CD14-positive monocyte (primary cell): ENCODE data around the gene MISFA. TPM values are rescaled to one million over a fixed set of nuclear protein-coding genes. Genes with fewer than 3 reads are reported as not detected.
"Not testable (repeated sequence)": the region's sequence is repeated elsewhere in the genome, so short reads cannot be mapped to it uniquely, and the experiment has no call there.

Experiments
- DNase-seq, 3 donors: peaks; one replicate each; pipeline ENCODE4 v3.0.0-alpha.2; 2011 to 2022
- H2AFZ ChIP-seq: 2 replicates; pipeline ENCODE4 v1.6.0; 2012; ENCODE audit warnings: mild to moderate bottlenecking, low read depth, low read length, inconsistent platforms; ENCODE audit not compliant: insufficient read depth, poor library complexity, severe bottlenecking
- H3K27ac ChIP-seq, 2 donors: 1 replicate in 1 of 2; 2 replicates in 1 of 2; pipeline ENCODE4 v1.5.1; 2012 to 2013; ENCODE audit warnings: low read length in 2 of 2, control low read depth in 1 of 2, inconsistent platforms in 1 of 2, low read depth in 1 of 2, mild to moderate bottlenecking in 1 of 2
- H3K27me3 ChIP-seq, 2 donors: one replicate each; pipeline versions ENCODE4 v1.6.0 to v1.6.1; 2011 to 2013; ENCODE audit warnings: low read length in 2 of 2; ENCODE audit not compliant: control insufficient read depth in 2 of 2, insufficient read depth in 2 of 2
- H3K36me3 ChIP-seq, 2 donors: replicated peaks in 1 of 2; 1 replicate in 1 of 2; 2 replicates in 1 of 2; pipeline versions ENCODE4 v1.5.1 to v1.6.1; 2012 to 2013; ENCODE audit warnings: low read length in 2 of 2, control low read depth in 1 of 2, inconsistent platforms in 1 of 2, mild to moderate bottlenecking in 1 of 2; ENCODE audit not compliant: insufficient read depth in 2 of 2, control insufficient read depth in 1 of 2
- H3K4me1 ChIP-seq, 2 donors: 1 replicate in 1 of 2; 2 replicates in 1 of 2; pipeline versions ENCODE4 v1.5.1 to v1.6.1; 2012 to 2013; ENCODE audit warnings: low read length in 2 of 2, control low read depth in 1 of 2, inconsistent platforms in 1 of 2, mild to moderate bottlenecking in 1 of 2, moderate library complexity in 1 of 2; ENCODE audit not compliant: insufficient read depth in 2 of 2, control insufficient read depth in 1 of 2
- H3K4me2 ChIP-seq: replicated peaks from 2 replicates; pipeline ENCODE3; 2012; ENCODE audit warnings: low read length, moderate library complexity, mild to moderate bottlenecking; ENCODE audit not compliant: poor library complexity, severe bottlenecking; ENCODE audit errors: extremely low read depth
- H3K4me3 ChIP-seq, 3 experiments: fragments of 200-600 bp in 1 of 3; sonication (generic) in 1 of 3; replicated peaks in 1 of 3; 1 replicate in 2 of 3; 2 replicates in 1 of 3; pipeline ENCODE4 v1.5.1; 2011 to 2013; ENCODE audit warnings: low read length in 3 of 3, mild to moderate bottlenecking in 3 of 3, control low read depth in 2 of 3, low read depth in 2 of 3, inconsistent platforms in 1 of 3, moderate library complexity in 1 of 3
- H3K79me2 ChIP-seq: 2 replicates; pipeline ENCODE4 v1.6.0; 2012; ENCODE audit warnings: mild to moderate bottlenecking, control low read depth, inconsistent platforms, low read length, moderate library complexity; ENCODE audit not compliant: insufficient read depth
- H3K9ac ChIP-seq: 2 replicates; pipeline ENCODE4 v1.6.0; 2017; ENCODE audit warnings: low read length, mild to moderate bottlenecking; ENCODE audit not compliant: insufficient read depth, poor library complexity, severe bottlenecking
- H3K9me3 ChIP-seq, 2 donors: replicated peaks in 1 of 2; 1 replicate in 1 of 2; 2 replicates in 1 of 2; pipeline versions ENCODE4 v1.5.1 to v1.6.1; 2012 to 2013; ENCODE audit warnings: low read length in 2 of 2, control low read depth in 1 of 2; ENCODE audit not compliant: control insufficient read depth in 1 of 2, insufficient read depth in 1 of 2
- H4K20me1 ChIP-seq: 2 replicates; pipeline ENCODE4 v1.6.0; 2012; ENCODE audit warnings: mild to moderate bottlenecking, low read length, control low read depth, moderate library complexity; ENCODE audit not compliant: insufficient read depth
- H3K27ac Mint-ChIP-seq, 7 donors: one replicate each; pipeline ENCODE4 v1.8.0; 2020; ENCODE audit warnings: mild to moderate bottlenecking in 7 of 7, mixed read lengths in 7 of 7, moderate library complexity in 6 of 7, inconsistent platforms in 2 of 7
- H3K27me3 Mint-ChIP-seq, 3 donors: one replicate each; pipeline ENCODE4 v1.8.0; 2021 to 2022; ENCODE audit warnings: low read depth in 3 of 3, mild to moderate bottlenecking in 3 of 3, mixed read lengths in 3 of 3, moderate library complexity in 3 of 3, inconsistent platforms in 1 of 3
- H3K36me3 Mint-ChIP-seq, 2 donors: one replicate each; pipeline ENCODE4 v1.8.0; 2020; ENCODE audit warnings: mixed read lengths in 2 of 2, inconsistent platforms in 1 of 2, mild to moderate bottlenecking in 1 of 2
- H3K4me1 Mint-ChIP-seq: one replicate; pipeline ENCODE4 v1.8.0; 2020; ENCODE audit warnings: mild to moderate bottlenecking, mixed read lengths
- H3K4me3 Mint-ChIP-seq, 2 donors: one replicate each; pipeline ENCODE4 v1.8.0; 2020; ENCODE audit warnings: mild to moderate bottlenecking in 2 of 2, mixed read lengths in 2 of 2, moderate library complexity in 1 of 2
- H3K9me3 Mint-ChIP-seq, 7 donors: one replicate each; pipeline ENCODE4 v1.8.0; 2020 to 2022; ENCODE audit warnings: mixed read lengths in 7 of 7, mild to moderate bottlenecking in 6 of 7, moderate library complexity in 6 of 7, inconsistent platforms in 2 of 7
- CTCF ChIP-seq: fragments of 200-600 bp; IDR thresholded peaks from one replicate; pipeline ENCODE4 v1.8.0; 2022; ENCODE audit warnings: antibody characterized with exemption, mild to moderate bottlenecking
- WGBS: methylation state at CpG from one replicate; pipeline ENCODE4 v1.1.5; 2013; ENCODE audit warnings: missing lambda C conversion rate; ENCODE audit not compliant: insufficient coverage; 5-methylcytosine and 5-hydroxymethylcytosine counted together
- intact Hi-C, 2 donors: fragments of 100-400 bp; cut with micrococcal nuclease; formaldehyde crosslinking; loops; one replicate each; pipeline versions ENCODE4 v1.15.0 to v1.15.1; 2023
- polyA plus RNA-seq, 3 donors: library from polyadenylated mRNA; depleted of rRNA in 1 of 3; unstranded in 2 of 3; stranded (reverse) in 1 of 3; fragments of 300-500 nt in 2 of 3; fragments of >200 nt in 1 of 3; fragmentation: Illumina TruSeq in 2 of 3; gene quantifications; 1 replicate in 2 of 3; 2 replicates in 1 of 3; pipeline ENCODE4 v1.2.3, GENCODE V29; 2012 to 2021

MISFA gene
- polyA plus RNA-seq, 3 donors: 0.43 TPM; not detected in 2

DNA sequence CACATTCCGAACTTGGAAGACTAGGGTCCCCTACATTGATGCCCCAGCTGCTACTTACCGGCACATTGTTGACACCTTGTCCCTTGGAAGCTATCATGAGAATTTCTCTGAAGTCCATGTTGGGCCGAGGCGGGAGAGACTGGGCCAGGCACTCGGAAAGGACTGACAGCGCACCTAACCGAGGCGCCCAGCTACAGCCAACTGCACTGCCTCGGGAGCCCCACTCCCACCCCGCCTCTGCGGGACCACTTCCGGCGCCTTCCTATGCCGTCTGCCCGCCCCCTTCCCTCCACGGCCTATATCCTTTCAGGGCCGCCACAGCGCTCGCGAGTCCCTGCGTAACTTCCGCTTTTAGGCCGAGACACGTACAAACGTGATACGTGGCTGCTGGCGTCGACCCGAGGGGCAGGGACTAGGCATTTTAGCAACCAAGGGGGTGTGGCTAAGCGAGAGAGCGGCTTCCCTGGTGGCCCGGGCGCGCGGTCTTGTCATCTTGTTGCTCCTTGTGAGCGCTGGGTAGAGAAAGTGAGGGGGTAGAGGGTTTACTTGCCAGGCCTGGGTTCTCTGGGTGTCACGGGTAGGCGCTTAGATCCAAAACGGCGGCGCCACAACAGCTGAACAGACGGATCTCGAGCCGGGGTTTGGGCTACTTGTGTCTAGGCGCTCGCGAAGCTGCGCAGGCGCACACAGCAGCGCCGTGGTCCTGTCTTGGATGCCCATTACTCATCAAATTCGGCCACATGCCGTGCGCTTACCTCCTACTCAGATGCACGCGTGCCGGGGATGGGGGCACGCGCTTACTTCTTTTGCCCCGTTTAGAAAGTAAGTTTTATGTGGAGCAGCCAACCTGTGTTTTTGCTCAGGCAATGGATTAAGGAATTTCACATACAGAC lies 34.8 kb downstream of the MISFA start, which contains the start of gene SPTY2D1:
TSS of gene SPTY2D1 (minus strand) at position 203 of the 893 bp plus-strand sequence. CDS start at position 118, 85 bp downstream.
- H3K27ac ChIP-seq: peak within 1 kb of the TSS; percentile 92 to 96
- no peaks in the 10 kb centered on the region for H3K36me3 Mint-ChIP-seq
- peak; percentile 99 to 100 (median 99) for DNase-seq
- peak within 1 kb of the TSS; percentile 94 to 97 for H3K4me3 Mint-ChIP-seq
- H3K9me3 Mint-ChIP-seq: peaks cover 0 to 4% (median 3%) of the 10 kb centered on the region in 7 donors
- peaks cover 48% of the 10 kb centered on the region for H3K79me2 ChIP-seq
- peaks cover 18% of the 10 kb centered on the region for H3K4me1 Mint-ChIP-seq
- H3K4me2 ChIP-seq: peak within 1 kb of the TSS; percentile 81
- WGBS: 0% methylated on average over 52 of the region's 60 CpGs
- intact Hi-C loops: loop anchor here (5.0 to 10.0 kb wide), 7 partner anchors 47 to 310 kb away; partner anchors contain the start of genes TMEM86A (in 2 of the 2), TSG101 (in 2 of the 2), GTF2H1 (in 1 of the 2) and HPS5 (in 1 of the 2)
- no peaks in the 10 kb centered on the region for H3K27me3 ChIP-seq
- peaks cover 0 to 8% of the 10 kb centered on the region in 2 donors for H3K36me3 ChIP-seq
- peaks cover 12% of the 10 kb centered on the region for H4K20me1 ChIP-seq
- H2AFZ ChIP-seq: peak within 1 kb of the TSS; percentile 69
- H3K4me3 ChIP-seq: peak within 1 kb of the TSS; percentile 65 to 85 (median 70)
- H3K9ac ChIP-seq: peak within 1 kb of the TSS; percentile 91
- no peak for TF ChIP-seq CTCF
- peak within 1 kb of the TSS; percentile 99 to 100 (median 100) for H3K27ac Mint-ChIP-seq
- no peaks in the 10 kb centered on the region for H3K9me3 ChIP-seq
- H3K4me1 ChIP-seq: peaks cover 15 to 19% of the 10 kb centered on the region in 2 donors
- peaks cover 3 to 14% (median 7%) of the 10 kb centered on the region in 3 donors for H3K27me3 Mint-ChIP-seq

- no peak overlapping the region for H2AFZ ChIP-seq
- intact Hi-C loops: no loop called here
- H3K9me3 Mint-ChIP-seq: peaks cover 0 to 6% (median 3%) of the 10 kb centered on the region in 7 donors
- no peaks in the 10 kb centered on the region for H3K27me3 ChIP-seq
- H3K4me1 Mint-ChIP-seq: no peaks in the 10 kb centered on the region
- no peak overlapping the region for H3K27ac Mint-ChIP-seq
- WGBS: no CpG with 5 or more reads among the region's 1 CpG
- H3K79me2 ChIP-seq: no peaks in the 10 kb centered on the region
- H3K4me2 ChIP-seq: no peak overlapping the region
- H3K27ac ChIP-seq: no peak overlapping the region
- no peaks in the 10 kb centered on the region for H3K36me3 Mint-ChIP-seq
- H3K4me3 ChIP-seq: no peak overlapping the region
- H3K4me1 ChIP-seq: no peaks in the 10 kb centered on the region
- H3K9me3 ChIP-seq: no peaks in the 10 kb centered on the region
- peaks cover 11 to 29% (median 13%) of the 10 kb centered on the region in 3 donors for H3K27me3 Mint-ChIP-seq
- H3K36me3 ChIP-seq: no peaks in the 10 kb centered on the region
- no peak for TF ChIP-seq CTCF
- H3K9ac ChIP-seq: no peak overlapping the region
- H4K20me1 ChIP-seq: no peaks in the 10 kb centered on the region
- no peak for DNase-seq
- peak overlapping the region in 1 of 2 donors; percentile 7 for H3K4me3 Mint-ChIP-seq
Measured at GRCh38 chr11:18641677-18642076, 42.1 kb downstream of the MISFA start.

DNA sequence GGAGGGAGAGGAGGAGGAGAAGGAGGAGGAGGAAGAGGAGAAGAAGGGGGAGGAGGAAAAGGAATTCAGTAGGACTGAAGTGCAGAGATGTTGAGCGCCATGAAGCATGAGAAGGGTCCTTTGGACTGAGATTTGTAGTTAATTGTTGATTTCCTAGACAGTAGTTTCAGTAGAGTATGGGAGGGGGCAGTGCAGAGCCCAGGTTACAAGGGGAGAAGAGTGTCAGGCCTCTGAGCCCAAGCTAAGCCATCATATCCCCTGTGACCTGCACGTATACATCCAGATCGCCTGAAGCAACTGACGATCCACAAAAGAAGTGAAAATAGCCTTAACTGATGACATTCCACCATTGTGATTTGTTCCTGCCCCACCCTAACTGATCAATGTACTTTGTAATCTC lies 43.4 kb downstream of the MISFA start:
- H3K9me3 ChIP-seq, H3K9me3 Mint-ChIP-seq, H3K79me2 ChIP-seq, H3K36me3 ChIP-seq, H3K27me3 ChIP-seq, H3K4me3 ChIP-seq, H3K4me1 Mint-ChIP-seq, DNase-seq, H3K4me2 ChIP-seq, H2AFZ ChIP-seq, intact Hi-C loops, H4K20me1 ChIP-seq, H3K9ac ChIP-seq, H3K27ac ChIP-seq, H3K4me3 Mint-ChIP-seq, H3K4me1 ChIP-seq, H3K27ac Mint-ChIP-seq, H3K36me3 Mint-ChIP-seq: not testable (repeated sequence)
- 100% methylated on average over 2 of the region's 4 CpGs for WGBS
- peaks cover 11 to 23% (median 13%) of the 10 kb centered on the region in 3 donors for H3K27me3 Mint-ChIP-seq
